Adrenal gland (tissue), 5 donors: ENCODE results near the gene PTPRN2.

ENCODE experiments used
- POLR2A ChIP-seq, 2 donors: fragments of 450-650 bp; IDR thresholded peaks; one replicate each; pipeline ENCODE4 v1.6.1; 2017; ENCODE audit warnings: antibody characterized with exemption in 2 of 2, mild to moderate bottlenecking in 2 of 2, moderate library complexity in 1 of 2
- TF ChIP-seq, protein P1 (sequence below), 6 experiments: fragments of 450-650 bp in 4 of 6; fragments of 200-600 bp in 2 of 6; sonication (generic) in 1 of 6; IDR thresholded peaks; 1 replicate in 5 of 6; 2 replicates in 1 of 6; pipeline versions ENCODE4 v1.5.1 to v1.8.0; 2016 to 2021; ENCODE audit warnings: antibody characterized with exemption in 6 of 6, mild to moderate bottlenecking in 2 of 6, moderate library complexity in 1 of 6
- donor health status: DM: no; HTN: no; CAD: no.

DNA sequence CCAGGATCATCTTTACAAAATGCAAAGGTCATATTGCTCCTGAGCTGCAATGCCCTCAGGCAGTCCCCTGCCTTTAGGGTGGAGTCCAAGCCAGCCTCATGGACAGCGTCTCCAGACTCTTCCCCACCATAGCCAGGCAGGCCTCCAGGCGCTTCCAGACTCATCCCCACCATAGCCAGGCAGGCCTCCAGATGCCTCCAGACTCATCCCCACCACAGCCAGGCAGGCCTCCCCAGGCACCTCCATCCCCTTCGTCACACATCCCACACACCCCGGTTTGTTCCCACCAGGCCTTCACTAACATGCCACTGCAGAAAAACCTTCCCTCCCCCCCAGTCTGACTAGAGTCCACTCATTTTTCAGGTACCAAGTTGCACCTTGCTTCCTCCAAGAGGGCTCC, 70.1 kb downstream of the PTPRN2 start:
- TF ChIP-seq POLR2A (IDR thresholded peaks at IDR 0.05) = no peak
- TF ChIP-seq, protein P1, sequence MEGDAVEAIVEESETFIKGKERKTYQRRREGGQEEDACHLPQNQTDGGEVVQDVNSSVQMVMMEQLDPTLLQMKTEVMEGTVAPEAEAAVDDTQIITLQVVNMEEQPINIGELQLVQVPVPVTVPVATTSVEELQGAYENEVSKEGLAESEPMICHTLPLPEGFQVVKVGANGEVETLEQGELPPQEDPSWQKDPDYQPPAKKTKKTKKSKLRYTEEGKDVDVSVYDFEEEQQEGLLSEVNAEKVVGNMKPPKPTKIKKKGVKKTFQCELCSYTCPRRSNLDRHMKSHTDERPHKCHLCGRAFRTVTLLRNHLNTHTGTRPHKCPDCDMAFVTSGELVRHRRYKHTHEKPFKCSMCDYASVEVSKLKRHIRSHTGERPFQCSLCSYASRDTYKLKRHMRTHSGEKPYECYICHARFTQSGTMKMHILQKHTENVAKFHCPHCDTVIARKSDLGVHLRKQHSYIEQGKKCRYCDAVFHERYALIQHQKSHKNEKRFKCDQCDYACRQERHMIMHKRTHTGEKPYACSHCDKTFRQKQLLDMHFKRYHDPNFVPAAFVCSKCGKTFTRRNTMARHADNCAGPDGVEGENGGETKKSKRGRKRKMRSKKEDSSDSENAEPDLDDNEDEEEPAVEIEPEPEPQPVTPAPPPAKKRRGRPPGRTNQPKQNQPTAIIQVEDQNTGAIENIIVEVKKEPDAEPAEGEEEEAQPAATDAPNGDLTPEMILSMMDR (IDR thresholded peaks at IDR 0.05) = no peak
